GM12801 (cell line): ENCODE results near the gene STK4.

Experiments used
- CTCF ChIP-seq: IDR thresholded peaks from one replicate; pipeline ENCODE4 v1.5.1; 2011; ENCODE audit warnings: control low read depth; ENCODE audit not compliant: insufficient read length; ENCODE audit errors: extremely low read depth

STK4 gene

DNA sequence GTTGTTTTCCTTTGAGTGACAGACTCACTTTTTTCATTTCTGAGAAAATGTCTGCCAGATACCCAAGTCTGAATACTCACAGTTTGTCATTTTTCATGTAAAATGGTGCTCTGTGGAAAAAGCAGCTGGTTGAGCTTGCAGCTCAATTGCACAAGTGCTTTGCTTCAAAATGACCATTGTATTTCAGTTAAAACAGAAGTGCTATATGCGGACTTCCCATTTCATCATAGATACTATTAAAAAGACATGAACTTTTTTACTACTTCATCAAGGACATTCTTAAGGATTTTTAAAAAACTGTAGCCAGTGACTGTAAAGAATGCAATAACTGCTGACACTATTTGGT lies 73.1 kb downstream of the STK4 start:
- no peak for TF ChIP-seq CTCF

- no peak for TF ChIP-seq CTCF
These were observed 75.4 kb downstream of the STK4 start for GRCh38 chr20:45041464-45042337.

- TF ChIP-seq CTCF: no peak
These were observed 76.7 kb downstream of the STK4 start for GRCh38 chr20:45042978-45043377.

GRCh38 chr20:45044084-45044573 lies 77.8 kb downstream of the STK4 start:
- no peak for TF ChIP-seq CTCF

GRCh38 chr20:45044601-45045000 lies 78.3 kb downstream of the STK4 start:
- no peak for TF ChIP-seq CTCF

- no peak for TF ChIP-seq CTCF
These were observed 81.3 kb downstream of the STK4 start for GRCh38 chr20:45047581-45048119.

DNA sequence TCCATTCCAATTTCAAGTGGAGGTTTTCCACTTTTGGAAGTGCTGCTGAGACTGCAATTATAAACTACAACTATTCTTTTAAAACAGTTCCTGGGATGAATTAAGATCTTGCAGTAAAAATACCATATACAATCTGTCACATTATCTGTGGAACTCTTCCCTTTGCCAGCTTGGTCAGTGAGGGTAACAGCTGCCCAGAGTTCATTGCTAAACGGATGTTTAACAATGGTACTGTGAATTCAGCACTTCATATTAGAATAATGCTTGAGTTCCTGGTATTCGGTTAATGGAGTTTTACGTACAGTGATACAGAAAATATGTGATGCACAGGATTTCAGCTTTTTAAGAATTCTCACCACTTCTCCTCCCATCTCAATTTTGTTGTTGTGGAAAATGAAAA lies 83.1 kb downstream of the STK4 start:
- no peak for TF ChIP-seq CTCF
